Astrocyte of the spinal cord (primary cell): ENCODE results near the gene CDRT4.

Source experiments
- DNase-seq: peaks from one replicate; pipeline ENCODE4 v3.0.0; 2011; ENCODE audit warnings: low read depth, low spot score
- H3K4me3 ChIP-seq: 2 replicates; pipeline ENCODE4 v1.5.1; 2011; ENCODE audit warnings: low read depth, mild to moderate bottlenecking, low read length, moderate library complexity
- CTCF ChIP-seq: IDR thresholded peaks from 2 replicates; pipeline ENCODE4 v1.5.1; 2012; ENCODE audit warnings: low read depth, mild to moderate bottlenecking, low read length, inconsistent platforms
- in situ Hi-C: cut with HindIII; loops from 2 replicates; pipeline ENCODE4 v1.10.0; 2017; ENCODE audit warnings: low sequenced_read_pairs

CDRT4 gene

GRCh38 chr17:15454346-15454745 is 13.1 kb downstream of the CDRT4 start:
- no peak for TF ChIP-seq CTCF
- no peak overlapping the region for H3K4me3 ChIP-seq
- no peak for DNase-seq
- in situ Hi-C loops = no loop called here

- DNase-seq = no peak
- H3K4me3 ChIP-seq = no peak overlapping the region
- in situ Hi-C loops = no loop called here
- TF ChIP-seq CTCF = no peak
Observed at GRCh38 chr17:15453782-15454181, 13.6 kb downstream of the CDRT4 start.

GRCh38 chr17:15453246-15453645 is 14.2 kb downstream of the CDRT4 start:
- in situ Hi-C loops = no loop called here
- TF ChIP-seq CTCF = no peak
- no peak overlapping the region for H3K4me3 ChIP-seq
- DNase-seq = no peak

DNA sequence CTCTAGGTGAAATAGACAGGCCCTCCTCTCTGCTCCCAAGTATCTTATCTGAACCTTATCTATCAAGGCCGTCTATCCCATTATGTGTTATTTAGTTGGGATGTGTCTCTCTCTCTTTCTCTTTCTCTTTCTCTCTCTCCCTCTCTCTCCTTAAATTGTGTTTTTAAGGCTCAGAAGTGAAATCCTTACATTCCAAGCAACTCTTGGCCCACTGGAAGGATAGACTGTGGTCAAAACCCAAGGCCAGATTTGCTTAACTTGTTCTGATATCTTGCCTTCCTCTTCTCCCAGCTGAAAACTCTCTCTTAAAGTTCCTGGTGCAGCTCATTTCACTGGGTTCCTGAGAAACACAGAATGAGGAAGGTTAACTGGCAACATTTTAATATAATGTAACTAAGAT is 14.7 kb downstream of the CDRT4 start:
- no peak for DNase-seq
- no peak overlapping the region for H3K4me3 ChIP-seq
- in situ Hi-C loops = no loop called here
- TF ChIP-seq CTCF = no peak

DNA sequence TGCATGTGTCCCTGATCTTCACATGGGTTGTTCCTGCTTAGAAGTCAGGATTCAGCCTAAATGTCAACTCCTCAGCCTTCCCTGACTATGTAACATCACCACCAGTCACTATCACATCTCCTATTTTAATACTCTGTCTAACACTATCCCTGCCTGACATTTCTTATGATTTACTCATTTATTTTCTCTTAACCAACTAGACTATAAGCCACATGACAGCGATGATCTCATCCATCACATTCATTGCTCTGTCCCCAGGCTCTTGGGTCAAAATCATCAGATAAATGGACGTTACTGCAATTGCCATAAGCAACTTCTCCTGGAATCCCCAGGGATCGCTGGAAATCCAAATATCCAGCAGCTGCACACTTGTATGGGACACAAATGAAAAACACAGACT is 15.7 kb downstream of the CDRT4 start:
- no peak overlapping the region for H3K4me3 ChIP-seq
- in situ Hi-C loops = no loop called here
- no peak for TF ChIP-seq CTCF
- no peak for DNase-seq

GRCh38 chr17:15448580-15448956 is 18.9 kb downstream of the CDRT4 start:
- H3K4me3 ChIP-seq = no peak overlapping the region
- no peak for DNase-seq
- TF ChIP-seq CTCF = no peak
- in situ Hi-C loops = no loop called here

DNA sequence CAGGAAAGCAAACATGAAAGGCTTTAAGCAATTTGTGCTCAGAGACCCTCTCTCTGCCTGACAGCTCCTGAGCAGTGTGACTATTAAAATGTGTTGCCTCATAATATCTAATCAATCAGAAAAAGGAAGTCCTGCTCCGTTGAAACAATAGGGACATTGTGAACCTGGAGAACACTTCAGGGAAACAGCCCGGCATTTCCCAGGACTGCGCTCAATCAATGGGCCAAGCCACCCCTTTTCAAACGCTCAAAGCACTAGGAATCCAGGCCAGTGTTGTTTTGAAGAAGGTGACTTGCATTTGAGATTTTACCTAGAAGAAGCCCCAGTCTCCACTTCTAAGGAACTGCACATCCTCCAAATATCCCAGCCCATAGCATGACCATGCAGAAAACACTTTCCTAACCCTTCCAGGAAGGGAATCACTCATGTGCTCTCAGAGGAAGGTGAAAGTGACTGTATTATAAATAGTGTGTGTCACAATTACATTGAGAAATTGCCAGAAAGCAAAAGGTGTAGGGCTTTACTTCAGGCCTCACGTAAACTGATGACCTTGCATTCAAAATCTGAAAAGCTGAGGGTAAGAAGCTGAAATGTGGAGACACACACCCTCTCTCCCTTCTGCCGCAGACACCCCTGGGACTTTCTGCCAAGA is 19.4 kb downstream of the CDRT4 start:
- TF ChIP-seq CTCF = no peak
- in situ Hi-C loops = no loop called here
- no peak overlapping the region for H3K4me3 ChIP-seq
- no peak for DNase-seq
